ENCODE measurements around the gene PHF12. TPM values are rescaled to one million over a fixed set of nuclear protein-coding genes. Genes with fewer than 3 reads are reported as not detected.

Gene PHF12
- polyA plus RNA-seq, 2 of the 4 experiments (the other 2 are of a cell fraction), result 25.3 to 29.9 TPM

DNA sequence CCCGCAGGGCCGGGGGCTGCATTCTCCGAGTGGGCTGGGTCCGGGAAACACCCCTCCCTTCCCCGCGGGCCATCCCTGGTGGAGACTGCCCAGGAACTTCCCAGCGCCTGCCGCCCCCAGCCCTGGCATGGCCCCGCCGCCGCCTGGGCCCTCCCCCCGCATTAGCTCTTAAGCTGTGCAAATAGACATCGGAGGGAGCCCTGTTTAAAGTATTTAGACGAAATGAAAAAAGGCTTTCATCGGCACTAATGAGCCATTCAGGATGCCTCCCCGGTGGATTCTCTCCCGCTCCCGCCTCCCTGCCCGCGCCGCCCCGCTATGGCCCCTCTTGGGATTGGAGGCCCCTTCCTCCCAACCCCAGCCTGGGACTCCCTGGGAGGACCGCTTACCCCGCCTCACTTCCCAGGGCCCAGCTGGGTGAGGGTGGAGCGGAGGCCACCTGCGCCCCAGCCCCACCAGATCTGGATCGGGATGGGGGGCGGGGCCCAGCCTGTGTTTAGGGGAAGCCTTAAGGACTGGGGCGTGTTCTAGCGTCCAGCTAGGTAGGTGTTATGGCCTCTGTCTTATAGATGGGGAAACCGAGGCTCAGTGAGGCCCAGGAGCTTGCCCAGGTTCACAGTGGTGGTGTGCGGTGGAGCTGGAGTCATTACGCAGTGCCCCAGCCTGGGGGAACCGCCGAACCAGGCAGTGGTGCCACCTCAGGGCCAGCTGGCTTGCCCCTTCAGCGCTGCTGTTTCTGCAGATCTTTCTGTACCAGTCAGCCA lies 34.8 kb upstream of the PHF12 start:
- CTCF ChIA-PET, result interaction anchor here (1.1 to 5.7 kb wide), 6 partner anchors 21 to 158 kb away, joined by 3 to 31 read pairs (median 8); no protein-coding TSS in a partner anchor
- no peak for FAIRE-seq
- 76% methylated on average over 32 of the region's 36 CpGs for WGBS (ENCODE audit: missing lambda C conversion rate)

GRCh38 chr17:28983286-28984230 lies 32.2 kb upstream of the PHF12 start:
- WGBS (ENCODE audit: missing lambda C conversion rate), result 31% methylated on average over 7 of the region's 7 CpGs
- no peak for FAIRE-seq

More for the DNA sequence above, 34.8 kb upstream of the PHF12 start:
- Histone ChIP-seq H3K4me2 (no peak overlapping the region), H3K9me3 (no peaks in the 10 kb centered on the region), H3K4me1 (no peaks in the 10 kb centered on the region), H3K27ac (no peak overlapping the region), H3K4me3 (no peak overlapping the region)
- DNase-seq (ENCODE audit: low read depth in 1 of 2, low spot score in 1 of 2) (no peak), ATAC-seq (no peak)
- POLR2A ChIA-PET, result no interaction called here
- TF ChIP-seq, protein P1, sequence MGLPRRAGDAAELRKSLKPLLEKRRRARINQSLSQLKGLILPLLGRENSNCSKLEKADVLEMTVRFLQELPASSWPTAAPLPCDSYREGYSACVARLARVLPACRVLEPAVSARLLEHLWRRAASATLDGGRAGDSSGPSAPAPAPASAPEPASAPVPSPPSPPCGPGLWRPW (IDR thresholded peaks at IDR 0.05), result no peak
- TF ChIP-seq PBX3 (IDR thresholded peaks at IDR 0.05) (no peak), CBX8 (IDR thresholded peaks at IDR 0.05) (no peak), TFCP2L1 (CRISPR knock-in tag; IDR thresholded peaks at IDR 0.05) (no peak), KDM5A (IDR thresholded peaks at IDR 0.05) (no peak), EHMT2 (IDR thresholded peaks at IDR 0.05; ENCODE audit: low read depth) (no peak), FOSB (CRISPR knock-in tag; IDR thresholded peaks at IDR 0.05) (no peak), CBX2 (IDR thresholded peaks at IDR 0.05; ENCODE audit: borderline replicate concordance, low read depth) (no peak), NR3C1 (IDR thresholded peaks at IDR 0.05) (no peak)
- TF ChIP-seq, protein P2, sequence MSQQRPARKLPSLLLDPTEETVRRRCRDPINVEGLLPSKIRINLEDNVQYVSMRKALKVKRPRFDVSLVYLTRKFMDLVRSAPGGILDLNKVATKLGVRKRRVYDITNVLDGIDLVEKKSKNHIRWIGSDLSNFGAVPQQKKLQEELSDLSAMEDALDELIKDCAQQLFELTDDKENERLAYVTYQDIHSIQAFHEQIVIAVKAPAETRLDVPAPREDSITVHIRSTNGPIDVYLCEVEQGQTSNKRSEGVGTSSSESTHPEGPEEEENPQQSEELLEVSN (IDR thresholded peaks at IDR 0.05; ENCODE audit: borderline replicate concordance, low read depth), result no peak

DNA sequence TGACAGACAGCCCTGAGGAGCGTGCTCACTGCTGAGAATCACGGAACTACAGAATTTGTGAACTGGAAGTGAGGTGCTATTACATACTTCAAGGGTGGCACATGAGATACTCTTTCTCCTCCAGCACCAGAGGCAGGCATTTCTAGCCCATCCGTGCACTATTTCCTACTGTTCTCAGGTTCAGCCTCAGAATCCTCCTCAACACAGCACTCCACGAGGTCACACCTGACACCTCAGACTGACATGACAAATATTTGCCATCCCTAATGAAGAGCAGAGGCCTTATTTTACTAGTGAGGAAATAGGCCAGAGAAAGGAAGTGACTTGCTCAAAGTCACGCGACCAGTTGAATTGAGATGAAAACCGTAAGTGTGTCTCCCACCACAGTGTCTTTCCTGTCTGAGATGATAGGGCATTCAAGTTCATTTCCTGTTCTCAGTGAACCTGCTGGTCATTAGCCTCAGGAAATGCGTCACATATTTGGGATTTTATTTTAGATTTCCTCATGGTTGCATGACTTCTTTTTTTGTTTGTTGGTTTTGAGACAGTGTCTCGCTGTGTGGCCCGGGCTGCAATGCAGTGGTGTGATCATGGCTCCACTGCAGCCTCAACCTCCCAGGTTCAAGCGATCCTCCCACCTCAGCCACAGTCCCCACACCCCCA lies 30.9 kb upstream of the PHF12 start:
- DNase-seq (ENCODE audit: low read depth in 1 of 2, low spot score in 1 of 2), result no peak
- Histone ChIP-seq H3K4me3 (no peak overlapping the region), H3K27ac (no peak overlapping the region), H3K4me2 (no peak overlapping the region), H3K4me1 (no peaks in the 10 kb centered on the region), H3K9me3 (no peaks in the 10 kb centered on the region)
- FAIRE-seq, result peak; percentile 59
- WGBS (ENCODE audit: missing lambda C conversion rate), result 69% methylated on average over 11 of the region's 11 CpGs
- ATAC-seq, result no peak
- TF ChIP-seq SMC3 (IDR thresholded peaks at IDR 0.05), result no peak
- no peak for TF ChIP-seq RARB (CRISPR knock-in tag; IDR thresholded peaks at IDR 0.05)
- TF ChIP-seq RNF2 (IDR thresholded peaks at IDR 0.05; ENCODE audit: borderline replicate concordance, low read depth), result no peak
- TF ChIP-seq MYC (IDR thresholded peaks at IDR 0.05; ENCODE audit: borderline replicate concordance, low read length), result no peak
- TF ChIP-seq ZNF302 (CRISPR knock-in tag; IDR thresholded peaks at IDR 0.05), result no peak
- no peak for TF ChIP-seq PHF8 (IDR thresholded peaks at IDR 0.05; ENCODE audit: borderline replicate concordance, low read depth)
- TF ChIP-seq BCL3 (IDR thresholded peaks at IDR 0.05), result no peak
- TF ChIP-seq CHD2 (IDR thresholded peaks at IDR 0.05; ENCODE audit: low read length, partially characterized antibody), result no peak
- no peak for TF ChIP-seq ZSCAN20 (CRISPR knock-in tag; IDR thresholded peaks at IDR 0.05)
- no peak for TF ChIP-seq TP53 (CRISPR knock-in tag; IDR thresholded peaks at IDR 0.05)
- no peak for TF ChIP-seq KDM1A (IDR thresholded peaks at IDR 0.05; ENCODE audit: low read depth)
- no peak for TF ChIP-seq ZFP36 (IDR thresholded peaks at IDR 0.05; ENCODE audit: borderline replicate concordance, partially characterized antibody)
- CTCF ChIA-PET, result interaction anchor here (0.9 to 5.7 kb wide), 13 partner anchors 9 to 253 kb away, joined by 3 to 31 read pairs (median 4); no protein-coding TSS in a partner anchor
- POLR2A ChIA-PET, result no interaction called here

More at GRCh38 chr17:28983286-28984230, 32.2 kb upstream of the PHF12 start:
- POLR2A ChIA-PET, result interaction anchor here (0.6 kb wide), 1 partner anchor 88 kb away, joined by 4 read pairs; no protein-coding TSS in a partner anchor
- TF ChIP-seq FOXS1 (CRISPR knock-in tag; IDR thresholded peaks at IDR 0.05) (no peak), CHD4 (IDR thresholded peaks at IDR 0.05; ENCODE audit: borderline replicate concordance) (no peak), POLR2A (IDR thresholded peaks at IDR 0.05; ENCODE audit: low read length) (no peak)
- TF ChIP-seq, protein P1 (IDR thresholded peaks at IDR 0.05), result no peak
- no peak overlapping the region for H3K4me3 ChIP-seq
- CTCF ChIA-PET, result interaction anchor here (0.7 to 5.7 kb wide), 14 partner anchors 10 to 254 kb away, joined by 3 to 31 read pairs (median 4); no protein-coding TSS in a partner anchor
- H3K4me1 ChIP-seq, result no peaks in the 10 kb centered on the region
- no peak overlapping the region for H3K27ac ChIP-seq
- ATAC-seq, result no peak
- no peaks in the 10 kb centered on the region for H3K9me3 ChIP-seq
- H3K4me2 ChIP-seq, result no peak overlapping the region
- no peak for DNase-seq (ENCODE audit: low read depth in 1 of 2, low spot score in 1 of 2)

All from A549 (cell line).